SK-N-MC (cell line): ENCODE data around the gene STK32A.

Experiments used
- EZH2 ChIP-seq: fragments of 200-600 bp; sonication (generic); IDR thresholded peaks from one replicate; pipeline ENCODE4 v1.6.1; 2017; ENCODE audit warnings: antibody characterized with exemption
- FOXP2 ChIP-seq: optimal IDR thresholded peaks from 2 replicates; pipeline ENCODE3; 2011; ENCODE audit warnings: mild to moderate bottlenecking, moderate library complexity; ENCODE audit not compliant: insufficient read depth; ENCODE audit errors: extremely low read length, control extremely low read depth

DNA sequence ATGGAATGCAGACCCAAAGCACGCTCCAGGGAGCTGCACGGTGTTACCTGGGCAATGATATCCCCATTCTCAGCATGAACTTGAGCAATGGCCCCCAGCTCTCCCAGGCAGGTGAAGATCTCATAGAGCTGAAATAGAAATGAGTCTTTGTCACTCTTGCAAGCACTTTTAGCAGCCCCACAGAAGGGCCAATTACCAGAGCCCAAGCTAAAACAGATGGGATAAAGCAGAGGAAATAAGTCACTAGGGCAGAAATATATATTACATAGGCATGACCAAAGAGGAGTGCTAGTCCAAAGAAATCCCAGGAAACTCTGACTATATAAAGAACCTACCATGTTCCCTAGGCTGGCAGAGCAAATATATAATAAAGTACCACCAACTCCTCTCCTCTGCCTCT lies 177.7 kb downstream of the STK32A start:
- TF ChIP-seq FOXP2 (no peak), EZH2 (no peak)
